ENCODE data around the gene NFKB2.

- TF ChIP-seq CTCF (conservative IDR thresholded peaks at IDR 0.05 in 1 of 2, IDR thresholded peaks at IDR 0.05 in 1 of 2; ENCODE audit: low read depth in 1 of 2, low read length in 2 of 2) (no peak), EZH2 (IDR thresholded peaks at IDR 0.05; ENCODE audit: low read length, missing control alignments) (peak; percentile 47)
Measured at GRCh38 chr10:102418622-102419268, 23.2 kb downstream of the NFKB2 start, which contains the start of gene PSD.

All from fibroblast of lung (primary cell).